Activated T-helper 1 cell treated with anti-CD3 and anti-CD28 coated beads, Interleukin-12 subunit alpha, Interleukin-12 subunit beta, Interleukin-2, Interleukin-4 antibody, amounts not matched to agents 30 ng/mL and 10 ng/mL and 1 ng/mL, durations not matched to agents 14 hours and 24 hours and 36 hours (primary cell): ENCODE measurements around the gene AVL9. TPM values are rescaled to one million over a fixed set of nuclear protein-coding genes. Genes with fewer than 3 reads are reported as not detected.
"Not testable (repeated sequence)": the region's sequence is repeated elsewhere in the genome, so short reads cannot be mapped to it uniquely, and the experiment has no call there.

Source experiments
- DNase-seq: peaks from one replicate; pipeline ENCODE4 v3.0.0; 2021; ENCODE audit warnings: low spot score
- H3K27ac Mint-ChIP-seq: one replicate; pipeline ENCODE4 v1.8.0; 2021; ENCODE audit warnings: mild to moderate bottlenecking, mixed read lengths
- H3K27me3 Mint-ChIP-seq: one replicate; pipeline ENCODE4 v1.8.0; 2022; ENCODE audit warnings: mild to moderate bottlenecking, moderate library complexity, mixed read lengths; ENCODE audit not compliant: insufficient read depth
- H3K36me3 Mint-ChIP-seq: one replicate; pipeline ENCODE4 v1.8.0; 2021; ENCODE audit warnings: low read depth, mixed read lengths
- H3K4me1 Mint-ChIP-seq: one replicate; pipeline ENCODE4 v1.8.0; 2021; ENCODE audit warnings: low read depth, mixed read lengths
- H3K4me3 Mint-ChIP-seq: one replicate; pipeline ENCODE4 v1.8.0; 2021; ENCODE audit warnings: mild to moderate bottlenecking, moderate library complexity, mixed read lengths
- H3K9me3 Mint-ChIP-seq: one replicate; pipeline ENCODE4 v1.8.0; 2021; ENCODE audit warnings: mixed read lengths
- intact Hi-C: fragments of 100-400 bp; cut with micrococcal nuclease; formaldehyde crosslinking; loops from one replicate; pipeline ENCODE4 v1.15.1; 2024
- total RNA-seq: library from RNA; stranded (reverse); gene quantifications from 2 replicates; pipeline ENCODE4 v1.2.3, GENCODE V29; 2022

The AVL9 gene
- 46.7 and 50.6 TPM in 2 replicates for total RNA-seq

DNA sequence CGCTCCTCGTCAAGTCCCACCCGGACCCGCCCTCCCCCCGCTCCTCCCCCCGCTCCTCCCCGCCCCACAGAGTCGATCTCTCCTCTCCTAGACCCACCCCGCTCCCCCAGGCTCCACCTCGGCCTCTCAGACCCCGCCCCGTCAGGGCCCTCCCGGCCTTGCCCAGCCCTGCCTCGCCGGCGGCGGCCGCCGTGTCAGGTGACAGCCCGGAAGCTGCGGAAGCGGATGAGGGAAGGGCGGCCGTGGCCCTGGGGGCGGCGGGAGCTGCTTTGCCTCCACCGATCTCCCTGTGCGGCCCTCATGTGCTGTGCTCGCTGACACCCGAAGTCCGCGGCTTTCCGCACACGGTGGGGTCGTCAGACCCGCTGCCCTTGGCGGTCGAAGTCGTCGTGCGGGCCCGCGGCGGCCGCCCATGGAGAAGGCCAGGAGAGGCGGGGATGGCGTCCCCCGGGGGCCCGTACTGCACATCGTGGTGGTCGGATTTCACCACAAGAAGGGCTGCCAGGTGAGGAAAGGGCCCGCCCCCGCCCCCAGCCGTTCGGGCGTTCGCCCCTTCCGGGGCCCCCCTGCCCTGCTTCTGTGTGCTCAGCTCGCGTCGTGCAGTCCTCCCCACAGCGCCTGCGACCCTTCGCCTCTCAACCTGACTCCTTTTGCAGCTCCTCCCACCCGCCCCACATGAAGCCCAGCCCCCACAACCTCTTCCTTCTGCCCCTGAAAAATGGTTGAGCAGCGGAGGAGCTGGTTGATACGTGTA lies at the start of gene AVL9:
Gene AVL9 (plus strand): TSS at position 192 of the 754 bp plus-strand sequence. CDS start 221 bp downstream, at position 413.
- intact Hi-C loops: loop anchor here (1.0 to 10.0 kb wide), 8 partner anchors 8 to 1991 kb away; partner anchors contain the start of genes BBS9, GARS1, GGCT and NT5C3A
- H3K9me3 Mint-ChIP-seq: no peaks in the 10 kb centered on the region
- H3K27ac Mint-ChIP-seq: peak within 1 kb of the TSS; percentile 98

DNA sequence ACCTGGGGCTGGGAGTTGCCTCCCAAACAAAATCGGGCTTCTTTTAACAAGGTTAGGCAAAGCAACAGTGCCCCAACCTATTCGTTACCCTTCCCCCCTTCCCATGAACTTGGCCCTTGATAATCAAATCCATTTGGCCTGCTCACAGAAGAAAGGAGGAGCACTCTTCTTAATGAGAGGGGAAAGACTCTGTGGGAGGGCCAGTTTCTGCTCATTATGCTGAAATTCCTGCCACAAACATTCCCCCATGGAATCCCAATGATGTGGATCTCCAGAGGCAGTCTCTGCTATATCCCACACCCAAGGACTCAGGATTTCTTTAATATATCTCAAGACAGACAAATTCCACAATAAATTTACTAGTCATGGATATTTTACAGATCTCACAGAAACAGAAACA lies 48.1 kb upstream of the AVL9 start:
- no peak for DNase-seq
- Mint-ChIP-seq H3K27ac (no peak overlapping the region), H3K36me3 (no peaks in the 10 kb centered on the region), H3K9me3 (no peaks in the 10 kb centered on the region), H3K27me3 (peaks cover 2% of the 10 kb centered on the region), H3K4me1 (no peaks in the 10 kb centered on the region), H3K4me3 (no peak overlapping the region)
- intact Hi-C loops: no loop called here

More for the DNA sequence above, at the start of gene AVL9:
- peaks cover 32% of the 10 kb centered on the region for H3K4me1 Mint-ChIP-seq
- no peaks in the 10 kb centered on the region for H3K27me3 Mint-ChIP-seq
- peak; percentile 99 for DNase-seq
- peak within 1 kb of the TSS; percentile 93 for H3K4me3 Mint-ChIP-seq
- peaks cover 11% of the 10 kb centered on the region for H3K36me3 Mint-ChIP-seq

DNA sequence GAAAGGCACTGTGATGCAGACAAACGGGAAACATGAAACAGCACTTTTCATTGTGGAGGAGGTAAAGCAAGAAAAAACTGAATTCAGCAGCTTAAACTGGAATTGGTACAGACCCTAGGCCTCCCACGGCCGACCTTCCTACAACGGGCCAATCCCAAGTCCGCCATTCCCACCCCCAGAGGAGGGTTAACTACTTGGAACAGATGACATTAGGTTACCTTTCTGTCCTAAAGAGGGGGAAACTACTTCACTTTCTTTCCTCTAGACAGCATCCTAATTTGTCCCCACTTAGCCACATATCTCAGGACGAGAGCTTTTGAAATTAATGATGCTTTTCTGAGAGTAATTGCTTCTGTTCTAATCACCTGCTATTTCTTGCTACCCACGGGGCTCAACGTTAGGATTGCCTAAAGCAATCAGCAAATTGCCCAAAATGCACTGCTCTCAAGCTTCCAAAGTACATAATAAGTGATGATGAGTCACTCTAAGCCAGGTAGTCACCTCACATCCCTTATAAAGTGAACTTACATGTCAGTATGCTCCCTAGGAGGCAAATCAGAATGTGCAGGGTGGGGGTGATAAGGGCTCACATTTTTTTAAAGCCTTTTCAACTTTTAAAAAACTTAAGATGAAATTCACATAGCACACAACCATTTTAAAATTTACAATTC lies 41.8 kb upstream of the AVL9 start:
- Mint-ChIP-seq H3K27ac (no peak overlapping the region), H3K36me3 (no peaks in the 10 kb centered on the region), H3K9me3 (no peaks in the 10 kb centered on the region), H3K27me3 (peaks cover 3% of the 10 kb centered on the region), H3K4me3 (no peak overlapping the region), H3K4me1 (no peaks in the 10 kb centered on the region)
- intact Hi-C loops: no loop called here
- DNase-seq: no peak

DNA sequence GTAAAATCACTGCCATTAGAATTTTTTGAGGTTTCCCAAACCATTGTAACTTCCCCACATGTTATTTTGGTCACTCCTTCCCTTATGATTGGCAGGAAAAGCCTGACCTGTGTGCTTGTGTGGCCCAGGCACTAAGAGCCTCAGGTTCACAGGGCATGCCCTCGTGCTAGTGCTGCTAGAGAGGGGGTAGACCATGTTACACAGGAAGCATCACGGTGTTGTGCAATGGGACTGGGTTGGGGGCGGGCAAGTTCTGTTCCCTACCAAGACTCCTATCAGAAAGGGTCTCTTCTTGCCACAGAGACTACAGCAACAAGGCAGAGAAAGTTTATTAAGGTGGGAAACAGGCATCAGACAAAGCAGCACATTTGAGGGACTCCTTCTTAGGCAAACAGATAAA lies 37.3 kb upstream of the AVL9 start:
- Mint-ChIP-seq H3K4me1 (no peaks in the 10 kb centered on the region), H3K27me3 (peaks cover 3% of the 10 kb centered on the region), H3K4me3 (no peak overlapping the region), H3K27ac (no peak overlapping the region), H3K9me3 (no peaks in the 10 kb centered on the region), H3K36me3 (no peaks in the 10 kb centered on the region)
- intact Hi-C loops: no loop called here
- DNase-seq: no peak

DNA sequence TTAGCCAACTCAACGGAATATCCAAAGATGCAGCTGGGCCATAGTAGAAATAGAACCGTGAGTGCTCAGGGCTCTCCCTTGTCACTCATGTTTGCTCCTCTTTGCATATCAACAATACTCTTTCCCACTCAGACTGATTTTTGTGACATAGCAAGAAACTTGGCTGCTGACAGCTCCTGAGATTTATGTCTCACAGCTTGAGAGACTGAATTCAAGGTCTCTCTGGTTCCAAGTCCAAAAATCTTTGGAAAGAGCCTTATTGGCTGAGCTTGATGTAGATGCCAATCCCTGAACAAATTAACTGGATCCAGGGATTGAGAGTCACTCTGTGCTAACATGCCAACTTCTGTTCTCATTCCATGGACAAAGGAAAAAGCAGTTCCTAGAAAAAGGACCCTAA lies 35.5 kb upstream of the AVL9 start:
- no peaks in the 10 kb centered on the region for H3K9me3 Mint-ChIP-seq
- H3K4me3 Mint-ChIP-seq: no peak overlapping the region
- H3K36me3 Mint-ChIP-seq: no peaks in the 10 kb centered on the region
- intact Hi-C loops: no loop called here
- peaks cover 3% of the 10 kb centered on the region for H3K27me3 Mint-ChIP-seq
- DNase-seq: no peak
- H3K27ac Mint-ChIP-seq: no peak overlapping the region
- H3K4me1 Mint-ChIP-seq: no peaks in the 10 kb centered on the region

DNA sequence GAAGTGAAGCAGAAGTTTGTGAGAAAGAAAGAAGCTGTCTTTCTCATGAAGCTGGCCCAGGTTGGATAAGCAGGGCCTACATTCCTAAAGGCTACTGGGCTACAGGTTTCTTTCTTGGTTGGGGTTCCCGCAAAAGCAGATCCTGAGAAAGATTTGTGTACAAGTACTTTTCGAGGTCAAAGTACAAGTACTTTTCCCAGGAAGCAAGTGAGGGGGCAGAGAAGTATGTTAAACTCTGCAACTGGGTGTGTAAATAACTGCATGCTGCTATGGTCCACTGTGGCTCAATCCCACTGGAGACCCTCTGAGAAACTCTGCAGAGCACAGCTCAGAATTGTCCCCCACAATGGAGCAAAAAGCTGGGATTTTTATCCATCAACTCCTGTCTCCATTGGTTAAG lies 33.8 kb upstream of the AVL9 start:
- intact Hi-C loops: no loop called here
- Mint-ChIP-seq H3K4me1 (no peaks in the 10 kb centered on the region), H3K36me3 (no peaks in the 10 kb centered on the region), H3K4me3 (no peak overlapping the region), H3K27me3 (peaks cover 3% of the 10 kb centered on the region), H3K27ac (no peak overlapping the region), H3K9me3 (no peaks in the 10 kb centered on the region)
- no peak for DNase-seq

DNA sequence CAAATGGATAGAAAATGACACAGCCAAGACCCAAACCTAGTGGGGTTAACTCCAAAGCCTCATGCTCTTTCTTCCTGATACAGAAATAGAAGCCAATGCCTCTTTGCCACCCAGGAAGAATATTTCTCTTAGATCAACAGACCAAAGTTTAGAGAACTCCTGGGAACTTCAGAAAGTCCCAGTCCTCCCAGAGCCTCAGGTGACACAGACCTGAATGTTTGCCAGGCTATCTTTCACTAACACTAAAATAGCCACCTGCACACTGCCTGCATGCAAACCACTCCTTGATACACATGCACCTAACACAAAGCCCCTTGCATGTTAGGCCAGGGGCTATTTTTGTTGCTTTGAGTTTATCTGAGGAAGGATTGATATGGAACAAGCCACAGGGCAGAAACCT lies 32.8 kb upstream of the AVL9 start:
- intact Hi-C loops: no loop called here
- H3K27me3 Mint-ChIP-seq: no peaks in the 10 kb centered on the region
- no peak overlapping the region for H3K27ac Mint-ChIP-seq
- no peaks in the 10 kb centered on the region for H3K4me1 Mint-ChIP-seq
- H3K36me3 Mint-ChIP-seq: no peaks in the 10 kb centered on the region
- no peak overlapping the region for H3K4me3 Mint-ChIP-seq
- DNase-seq: no peak
- no peaks in the 10 kb centered on the region for H3K9me3 Mint-ChIP-seq

DNA sequence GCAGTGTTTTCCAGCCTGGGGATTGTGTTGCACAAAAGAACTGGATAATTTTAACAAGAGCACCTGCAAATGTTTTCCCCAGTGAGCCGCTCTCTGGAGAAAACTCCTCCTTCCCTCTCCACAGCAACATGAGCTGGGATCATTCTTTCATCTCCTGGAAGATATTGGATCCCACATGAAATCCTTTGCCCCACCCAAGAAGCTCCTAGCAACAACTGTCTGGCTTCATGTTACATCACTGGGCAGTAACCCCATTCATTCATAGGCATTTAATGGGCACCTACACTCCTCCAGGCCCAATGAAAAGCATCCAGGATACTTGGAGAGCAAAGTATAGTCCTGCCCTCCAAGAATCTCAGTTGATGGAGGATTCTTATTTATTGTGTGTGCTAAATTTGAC lies 32.3 kb upstream of the AVL9 start:
- no peaks in the 10 kb centered on the region for H3K4me1 Mint-ChIP-seq
- no peaks in the 10 kb centered on the region for H3K36me3 Mint-ChIP-seq
- H3K4me3 Mint-ChIP-seq: no peak overlapping the region
- H3K9me3 Mint-ChIP-seq: no peaks in the 10 kb centered on the region
- no peak for DNase-seq
- H3K27ac Mint-ChIP-seq: no peak overlapping the region
- intact Hi-C loops: no loop called here
- no peaks in the 10 kb centered on the region for H3K27me3 Mint-ChIP-seq

DNA sequence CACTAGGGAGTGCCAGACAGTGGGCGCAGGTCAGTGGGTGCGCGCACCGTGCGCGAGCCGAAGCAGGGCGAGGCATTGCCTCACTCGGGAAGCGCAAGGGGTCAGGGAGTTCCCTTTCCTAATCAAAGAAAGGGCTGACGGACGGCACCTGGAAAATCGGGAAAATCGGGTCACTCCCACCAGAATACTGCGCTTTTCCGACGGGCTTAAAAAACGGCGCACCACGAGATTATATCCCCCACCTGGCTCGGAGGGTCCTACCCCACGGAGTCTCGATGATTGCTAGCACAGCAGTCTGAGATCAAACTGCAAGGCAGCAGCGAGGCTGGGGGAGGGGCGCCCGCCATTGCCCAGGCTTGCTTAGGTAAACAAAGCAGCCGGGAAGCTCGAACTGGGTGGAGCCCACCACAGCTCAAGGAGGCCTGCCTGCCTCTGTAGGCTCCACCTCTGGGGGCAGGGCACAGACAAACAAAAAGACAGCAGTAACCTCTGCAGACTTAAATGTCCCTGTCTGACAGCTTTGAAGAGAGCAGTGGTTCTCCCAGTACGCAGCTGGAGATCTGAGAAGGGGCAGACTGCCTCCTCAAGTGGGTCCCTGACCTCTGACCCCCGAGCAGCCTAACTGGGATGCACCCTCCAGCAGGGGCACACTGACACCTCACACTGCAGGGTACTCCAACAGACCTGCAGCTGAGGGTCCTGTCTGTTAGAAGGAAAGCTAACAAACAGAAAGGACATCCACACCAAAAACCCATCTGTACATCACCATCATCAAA lies 30.5 kb upstream of the AVL9 start:
- intact Hi-C loops, H3K36me3 Mint-ChIP-seq, H3K27ac Mint-ChIP-seq, H3K27me3 Mint-ChIP-seq, H3K4me1 Mint-ChIP-seq, H3K9me3 Mint-ChIP-seq, H3K4me3 Mint-ChIP-seq, DNase-seq: not testable (repeated sequence)

DNA sequence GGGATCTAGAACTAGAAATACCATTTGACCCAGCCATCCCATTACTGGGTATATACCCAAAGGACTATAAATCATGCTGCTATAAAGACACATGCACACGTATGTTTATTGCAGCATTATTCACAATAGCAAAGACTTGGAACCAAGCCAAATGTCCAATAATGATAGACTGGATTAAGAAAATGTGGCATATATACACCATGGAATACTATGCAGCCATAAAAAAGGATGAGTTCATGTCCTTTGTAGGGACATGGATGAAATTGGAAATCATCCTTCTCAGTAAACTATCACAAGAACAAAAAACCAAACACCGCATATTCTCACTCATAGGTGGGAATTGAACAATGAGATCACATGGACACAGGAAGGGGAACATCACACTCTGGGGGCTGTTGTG lies 25.3 kb upstream of the AVL9 start:
- H3K36me3 Mint-ChIP-seq, H3K9me3 Mint-ChIP-seq, DNase-seq, H3K4me1 Mint-ChIP-seq, H3K4me3 Mint-ChIP-seq, intact Hi-C loops, H3K27me3 Mint-ChIP-seq, H3K27ac Mint-ChIP-seq: not testable (repeated sequence)

DNA sequence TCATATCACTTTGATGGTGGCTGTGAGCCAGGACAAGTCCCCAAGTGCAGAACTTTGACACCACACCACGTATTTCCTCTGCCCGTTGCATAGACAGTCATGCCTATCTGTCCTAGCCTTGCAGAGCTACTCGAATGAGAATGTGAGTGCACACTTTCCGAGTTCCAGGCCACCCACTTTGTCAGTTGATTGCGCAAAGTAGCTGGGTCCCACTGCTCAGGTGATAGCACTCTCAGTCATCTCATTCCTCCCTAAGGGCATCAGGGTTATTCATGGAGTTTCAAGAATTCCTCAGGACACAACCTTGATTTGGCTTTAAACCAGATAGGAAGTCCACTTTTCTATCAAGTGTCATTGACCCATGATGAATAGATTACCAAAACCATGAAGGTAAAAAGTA lies 24.4 kb upstream of the AVL9 start:
- intact Hi-C loops: no loop called here
- DNase-seq: no peak
- no peaks in the 10 kb centered on the region for H3K27me3 Mint-ChIP-seq
- H3K4me3 Mint-ChIP-seq: no peak overlapping the region
- no peak overlapping the region for H3K27ac Mint-ChIP-seq
- H3K4me1 Mint-ChIP-seq: no peaks in the 10 kb centered on the region
- no peaks in the 10 kb centered on the region for H3K9me3 Mint-ChIP-seq
- no peaks in the 10 kb centered on the region for H3K36me3 Mint-ChIP-seq

DNA sequence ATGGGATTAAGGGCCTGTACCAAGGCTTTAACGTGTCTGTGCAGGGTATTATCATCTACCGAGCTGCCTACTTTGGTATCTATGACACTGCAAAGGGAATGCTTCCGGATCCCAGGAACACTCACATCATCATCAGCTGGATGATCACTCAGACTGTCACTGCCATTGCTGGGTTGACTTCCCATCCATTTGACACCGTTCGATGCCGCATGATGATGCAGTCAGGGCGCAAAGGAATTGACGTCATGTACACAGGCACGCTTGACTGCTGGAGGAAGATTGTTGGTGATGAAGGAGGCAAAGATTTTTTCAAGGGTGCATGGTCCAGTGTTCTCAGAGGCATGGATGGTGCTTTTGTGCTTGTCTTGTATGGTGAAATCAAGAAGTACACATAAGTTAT lies 23.3 kb upstream of the AVL9 start:
- H3K27ac Mint-ChIP-seq: no peak overlapping the region

DNA sequence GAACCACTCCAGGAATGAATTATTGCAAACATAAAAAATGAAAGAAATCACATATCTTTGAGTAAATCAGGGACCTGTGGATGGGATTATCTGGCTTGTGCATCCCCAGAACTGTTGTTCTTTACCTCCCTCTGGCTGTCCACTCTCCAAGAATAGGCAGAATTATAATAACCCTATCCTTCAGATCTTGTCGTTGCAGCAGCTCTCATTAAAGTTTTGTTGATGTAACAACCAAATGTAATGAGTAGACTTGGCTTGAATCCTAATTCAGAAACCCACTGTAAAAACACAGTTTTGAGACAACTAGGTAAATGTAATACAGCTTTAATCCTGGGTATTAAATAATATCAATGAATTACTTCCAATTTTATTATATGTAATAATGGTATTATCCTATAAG lies 21.3 kb upstream of the AVL9 start:
- peaks cover 4% of the 10 kb centered on the region for H3K27me3 Mint-ChIP-seq
- no peaks in the 10 kb centered on the region for H3K4me1 Mint-ChIP-seq
- no peak overlapping the region for H3K4me3 Mint-ChIP-seq
- H3K9me3 Mint-ChIP-seq: no peaks in the 10 kb centered on the region
- no peak overlapping the region for H3K27ac Mint-ChIP-seq
- H3K36me3 Mint-ChIP-seq: no peaks in the 10 kb centered on the region
- no peak for DNase-seq
- intact Hi-C loops: no loop called here

More for the DNA sequence above, 23.3 kb upstream of the AVL9 start:
- Mint-ChIP-seq H3K9me3 (no peaks in the 10 kb centered on the region), H3K36me3 (no peaks in the 10 kb centered on the region), H3K27me3 (peaks cover under 1% of the 10 kb centered on the region), H3K4me3 (no peak overlapping the region), H3K4me1 (no peaks in the 10 kb centered on the region)
- no peak for DNase-seq
- intact Hi-C loops: no loop called here
